LoVo (cell line): Measurements from ENCODE around the gene PEX26.
"Not testable (repeated sequence)": the region's sequence is repeated elsewhere in the genome, so short reads cannot be mapped to it uniquely, and the experiment has no call there.

Experiments
- DNase-seq: peaks from one replicate; pipeline ENCODE4 v3.0.0-alpha.2; 2016; ENCODE audit warnings: low spot score

PEX26 gene

DNA sequence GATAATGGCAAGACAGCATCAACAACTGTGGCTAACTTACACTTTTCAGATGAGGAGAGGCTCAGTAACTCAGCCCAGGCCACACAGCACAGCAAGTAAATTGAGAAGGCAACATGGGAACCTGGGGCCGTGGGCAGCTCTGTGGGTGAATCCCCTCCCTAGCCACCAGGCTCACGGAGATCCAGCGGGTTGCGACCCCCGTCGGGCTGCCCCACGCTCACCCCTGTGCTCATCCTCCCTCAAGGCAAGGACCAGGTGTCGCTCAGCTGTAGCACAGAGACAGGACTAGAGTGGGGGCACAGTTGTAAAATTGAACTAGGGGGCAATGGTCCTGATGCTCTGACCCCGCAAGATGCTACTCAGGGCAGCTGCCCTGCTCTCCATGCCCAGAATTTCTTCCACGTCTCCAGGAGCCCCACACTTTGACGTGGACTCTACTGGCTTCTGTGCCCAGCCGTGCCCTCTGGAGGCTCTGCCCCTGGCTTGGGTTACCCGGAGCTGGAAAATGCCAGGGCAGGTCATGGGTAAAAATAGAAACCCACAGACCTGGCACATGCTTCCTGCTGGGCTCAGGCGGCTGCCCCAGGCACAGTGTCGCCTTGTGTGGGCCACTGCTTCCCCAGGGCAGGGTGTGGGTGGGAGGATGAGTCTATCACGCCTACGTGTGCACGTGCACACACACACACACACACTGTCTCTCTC lies 41.8 kb downstream of the PEX26 start:
- DNase-seq: no peak

DNA sequence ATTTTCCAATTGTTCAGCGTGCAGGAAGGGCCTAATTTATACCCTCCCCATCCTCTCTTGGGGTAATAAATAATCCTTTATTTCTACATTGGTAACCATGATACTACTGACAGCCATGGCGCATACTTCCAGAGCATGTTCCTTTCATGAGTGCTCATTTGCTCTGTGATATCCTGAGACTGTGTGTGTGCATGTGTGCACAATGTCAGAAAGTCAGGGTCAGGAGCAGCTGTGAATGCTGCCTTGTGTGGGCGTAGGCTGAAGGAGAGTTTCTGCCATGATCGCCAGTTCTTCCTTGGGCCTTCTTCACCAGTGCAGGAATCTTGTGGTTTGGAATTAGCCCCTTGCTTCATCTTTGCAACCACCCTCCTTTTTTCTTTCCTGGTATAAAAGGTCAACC lies 43.1 kb downstream of the PEX26 start:
- no peak for DNase-seq

DNA sequence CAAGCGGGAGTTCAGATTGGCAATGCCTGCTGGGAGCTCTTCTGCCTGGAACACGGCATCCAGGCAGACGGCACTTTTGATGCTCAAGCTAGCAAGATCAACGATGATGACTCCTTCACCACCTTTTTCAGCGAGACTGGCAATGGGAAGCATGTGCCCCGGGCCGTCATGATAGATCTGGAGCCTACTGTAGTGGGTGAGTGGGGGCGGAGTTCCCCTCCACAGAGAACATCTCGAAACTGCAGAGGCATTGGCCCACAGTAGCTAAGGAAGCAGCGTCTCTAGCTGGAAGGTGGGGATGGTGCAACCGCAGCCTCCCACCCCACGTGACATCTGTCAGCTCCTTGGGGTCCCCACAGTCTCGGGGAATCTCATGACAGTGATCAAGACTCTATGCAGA lies 43.7 kb downstream of the PEX26 start:
- no peak for DNase-seq

DNA sequence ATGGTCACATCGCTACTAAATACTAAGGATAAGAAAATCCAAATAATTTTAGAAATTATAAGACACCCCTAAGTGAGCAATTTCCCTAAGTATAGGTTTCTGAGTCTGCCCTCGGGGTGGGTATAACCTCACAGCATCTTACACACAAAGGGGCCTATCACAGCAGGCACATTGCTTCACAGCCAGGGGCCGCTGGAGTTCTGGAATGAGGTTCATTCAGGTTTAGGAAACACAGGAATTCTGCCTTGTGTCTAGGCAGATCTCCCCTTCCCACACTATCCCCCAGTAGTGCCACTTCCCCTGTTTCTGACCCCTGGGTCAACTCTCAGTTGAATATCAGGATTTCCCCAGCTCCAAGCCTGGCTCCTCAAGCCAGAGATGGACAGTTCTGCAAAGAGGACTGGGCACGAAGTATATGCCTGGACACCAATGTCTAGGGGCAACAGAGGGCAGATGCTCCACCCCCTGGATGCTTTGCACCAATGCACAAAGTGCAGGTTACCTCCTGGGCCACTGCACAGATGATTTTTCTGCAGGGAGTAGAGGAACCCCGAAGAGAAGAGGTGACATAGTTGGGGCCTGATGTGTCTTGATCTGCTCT lies 44.3 kb downstream of the PEX26 start:
- DNase-seq: no peak

DNA sequence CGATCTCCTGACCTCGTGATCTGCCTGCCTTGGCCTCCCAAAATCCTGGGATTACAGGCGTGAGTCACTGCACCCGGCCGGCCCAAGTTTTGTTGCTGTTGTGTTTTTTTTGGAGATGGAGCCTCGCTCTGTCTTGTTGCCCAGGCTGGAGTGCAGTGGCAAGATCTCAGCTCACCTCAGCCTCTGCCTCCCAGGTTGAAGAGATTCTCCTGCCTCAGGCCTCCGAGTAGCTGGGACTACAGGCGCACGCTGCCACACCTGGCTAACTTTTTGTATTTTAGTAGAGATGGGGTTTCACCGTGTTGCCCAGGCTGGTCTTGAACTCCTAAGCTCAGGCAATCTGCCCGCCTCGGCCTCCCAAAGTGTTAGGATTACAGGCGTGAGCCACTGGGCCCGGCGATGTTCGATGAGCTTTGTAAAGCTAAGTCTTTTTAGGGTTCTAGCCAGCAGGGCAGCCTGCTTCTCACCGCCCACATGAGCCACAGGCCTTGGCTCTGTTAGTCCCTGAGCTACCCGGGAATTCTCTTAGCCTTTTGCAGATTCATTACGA lies 45.8 kb downstream of the PEX26 start:
- DNase-seq: not testable (repeated sequence)

DNA sequence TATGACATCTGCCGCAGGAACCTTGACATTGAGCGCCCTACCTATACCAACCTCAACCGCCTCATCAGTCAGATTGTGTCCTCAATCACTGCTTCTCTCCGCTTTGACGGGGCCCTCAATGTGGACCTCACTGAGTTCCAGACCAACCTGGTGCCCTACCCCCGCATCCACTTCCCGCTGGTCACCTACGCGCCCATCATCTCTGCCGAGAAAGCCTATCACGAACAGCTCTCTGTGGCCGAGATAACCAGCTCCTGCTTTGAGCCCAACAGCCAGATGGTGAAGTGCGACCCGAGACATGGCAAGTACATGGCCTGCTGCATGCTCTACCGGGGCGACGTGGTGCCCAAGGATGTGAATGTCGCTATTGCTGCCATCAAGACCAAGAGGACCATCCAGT lies 48.8 kb downstream of the PEX26 start:
- no peak for DNase-seq

DNA sequence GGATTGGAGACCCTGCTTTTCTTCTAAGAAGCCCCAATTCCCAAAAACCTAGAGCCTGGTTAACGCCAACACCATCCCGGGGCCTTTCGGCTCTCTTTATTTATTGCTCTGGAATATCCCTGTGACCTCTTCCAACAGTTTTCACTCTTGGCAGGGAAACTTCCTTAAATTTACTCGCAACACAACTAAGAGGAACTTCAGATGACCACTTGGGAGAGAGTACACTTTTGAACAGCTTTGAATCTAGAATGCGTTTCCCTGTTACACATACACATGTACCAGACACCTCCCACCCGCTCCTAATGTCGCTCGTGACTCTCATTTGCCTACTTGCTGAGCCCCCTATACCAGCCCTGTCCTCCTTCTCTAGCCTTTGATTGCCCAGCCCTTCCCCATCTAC lies 52.2 kb downstream of the PEX26 start:
- DNase-seq: no peak

DNA sequence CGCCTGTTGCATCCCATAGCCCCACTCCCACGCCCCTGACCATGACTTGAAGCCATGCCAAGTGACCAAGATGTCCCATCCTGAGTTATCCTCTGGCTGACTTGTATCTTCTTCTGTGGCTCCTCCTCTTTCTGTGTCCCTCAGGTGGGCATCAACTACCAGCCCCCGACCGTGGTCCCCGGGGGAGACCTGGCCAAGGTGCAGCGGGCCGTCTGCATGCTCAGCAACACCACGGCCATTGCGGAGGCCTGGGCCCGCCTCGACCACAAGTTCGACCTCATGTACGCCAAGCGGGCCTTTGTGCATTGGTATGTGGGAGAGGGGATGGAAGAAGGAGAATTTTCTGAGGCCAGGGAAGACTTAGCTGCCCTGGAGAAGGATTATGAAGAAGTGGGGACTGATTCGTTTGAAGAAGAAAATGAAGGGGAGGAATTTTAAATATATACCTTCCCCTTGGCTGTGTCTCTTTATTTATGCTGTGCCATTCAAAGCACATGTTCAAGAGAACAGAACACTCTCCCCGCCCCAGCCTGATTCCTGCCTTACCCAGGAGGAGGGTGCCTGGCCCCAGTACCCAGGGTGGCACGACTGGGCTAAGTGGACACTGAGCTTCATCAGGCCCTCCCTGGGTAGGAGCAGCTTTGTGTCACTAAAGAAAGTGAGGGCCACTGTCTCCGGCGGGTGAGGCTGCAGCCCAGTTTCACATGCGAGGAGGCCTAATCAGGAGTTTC lies 53.1 kb downstream of the PEX26 start:
- no peak for DNase-seq

DNA sequence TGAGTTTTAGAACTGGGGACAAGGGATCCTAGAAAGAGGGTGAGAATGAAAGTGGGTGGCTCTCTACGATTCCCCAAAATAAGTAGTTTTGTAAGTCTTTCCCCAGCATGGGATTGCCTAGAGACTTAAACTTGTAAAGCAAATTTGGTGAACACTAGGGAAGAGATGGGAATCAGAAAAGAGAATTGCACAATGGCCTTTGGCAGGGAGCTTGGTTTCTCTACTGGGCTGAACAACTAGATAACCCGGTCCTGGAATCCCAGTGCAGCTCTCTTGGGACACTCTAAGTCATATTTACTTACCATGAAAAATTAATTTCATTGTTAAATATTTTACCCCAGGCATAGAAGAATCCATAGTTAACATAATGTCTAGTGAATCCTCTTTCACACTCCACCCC lies 55.7 kb downstream of the PEX26 start:
- DNase-seq: no peak

DNA sequence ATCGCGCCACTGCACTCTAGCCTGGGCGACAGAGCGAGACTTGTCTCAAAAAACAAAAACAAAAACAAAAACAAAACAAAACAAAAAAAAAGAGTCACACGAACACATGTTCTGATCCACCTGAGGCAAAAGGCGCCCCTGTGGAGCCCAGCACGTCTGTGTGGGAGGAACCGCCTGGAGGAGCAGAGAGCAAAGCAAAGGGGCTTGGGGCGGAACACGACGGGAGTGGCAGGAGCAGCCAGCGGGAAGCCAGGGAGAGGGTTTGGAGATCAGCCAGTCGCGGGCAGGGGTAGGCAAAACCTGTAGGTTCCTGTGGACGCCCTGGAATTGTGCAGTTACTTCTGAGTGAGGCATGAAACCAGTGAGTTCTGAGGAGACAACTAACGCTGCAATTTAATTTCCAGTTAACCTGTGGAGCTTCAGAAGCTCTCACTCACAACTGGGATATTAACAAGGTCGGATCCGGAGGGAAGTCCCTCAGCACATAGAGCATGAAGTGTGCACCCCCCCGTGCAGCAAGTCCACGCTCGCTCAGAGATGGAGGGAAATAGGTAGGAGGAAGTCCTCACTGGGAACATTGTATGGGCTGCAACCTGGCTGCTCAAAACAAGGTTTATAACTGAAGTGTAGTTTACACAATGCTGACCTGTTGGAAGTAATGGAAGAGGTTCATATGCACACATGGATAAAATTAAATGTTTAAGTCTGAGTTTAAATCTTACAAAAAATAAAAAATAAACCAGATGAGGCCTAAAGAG lies 59.0 kb downstream of the PEX26 start:
- no peak for DNase-seq

DNA sequence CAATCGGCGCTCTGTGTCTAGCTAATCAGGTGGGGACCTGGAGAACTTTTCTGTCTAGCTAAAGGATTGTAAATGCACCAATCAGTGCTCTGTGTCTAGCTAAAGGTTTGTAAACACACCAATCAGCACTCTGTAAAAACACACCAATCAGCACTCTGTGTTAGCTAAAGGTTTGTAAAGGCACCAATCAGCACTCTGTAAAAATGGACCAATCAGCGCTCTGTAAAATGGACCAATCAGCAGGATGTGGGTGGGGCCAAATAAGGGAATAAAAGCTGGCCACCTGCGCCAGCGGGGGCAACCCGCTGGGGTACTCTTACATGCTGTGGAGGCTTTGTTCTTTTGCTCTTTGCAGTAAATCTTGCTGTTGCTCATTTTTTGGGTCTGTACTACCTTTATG lies 63.2 kb downstream of the PEX26 start:
- DNase-seq: not testable (repeated sequence)

DNA sequence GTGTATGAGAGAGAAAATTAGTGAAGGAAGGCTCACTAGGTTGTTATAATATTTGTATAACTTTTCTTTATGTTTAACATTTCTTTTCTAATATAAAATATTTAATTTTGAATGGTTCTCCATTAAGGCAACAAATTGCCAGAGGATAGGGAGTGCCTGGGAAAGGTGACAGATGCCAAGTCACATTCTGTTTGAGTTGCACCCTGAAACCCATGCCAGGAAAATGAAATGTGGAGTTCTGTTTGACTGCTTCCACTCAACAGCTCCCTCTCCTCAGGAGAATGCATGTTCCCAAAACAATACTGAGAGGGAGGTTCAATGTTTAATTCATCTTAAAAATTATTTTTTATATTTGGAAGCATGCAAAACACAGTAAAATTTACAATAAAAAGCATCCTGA lies 66.3 kb downstream of the PEX26 start:
- DNase-seq: no peak

DNA sequence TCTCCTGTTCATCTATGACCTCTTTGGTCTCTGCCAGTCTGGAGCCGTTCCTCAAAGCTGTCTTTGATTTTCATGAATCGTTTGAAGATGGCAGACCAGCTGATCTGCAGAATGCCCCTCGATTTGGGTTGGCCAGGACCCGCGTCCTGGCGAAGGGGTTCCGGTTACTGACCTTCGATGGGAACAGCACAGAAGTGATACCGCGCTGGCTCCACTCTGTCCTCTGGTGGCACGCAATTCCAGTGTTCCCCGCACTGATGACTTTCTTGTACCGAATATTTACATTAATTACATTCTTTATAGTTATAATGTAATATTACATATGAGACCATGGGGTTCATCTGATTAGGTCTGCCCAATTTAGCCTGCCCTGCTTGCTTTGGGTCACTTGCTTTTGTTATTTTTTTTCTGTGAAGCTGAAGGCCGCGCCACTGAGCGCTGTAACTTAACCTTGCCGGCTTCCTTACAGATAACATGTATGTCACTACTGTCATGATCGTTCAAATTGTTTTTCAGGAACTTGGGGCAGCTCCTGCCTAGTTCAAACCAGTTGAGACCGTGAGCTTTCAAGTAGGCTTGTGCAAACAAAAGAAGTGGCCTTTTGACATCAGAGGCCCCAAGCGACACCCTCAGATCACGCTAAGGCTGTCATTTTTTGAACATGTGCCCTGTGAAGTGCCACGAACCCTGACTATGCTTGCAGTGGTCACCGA lies 68.0 kb downstream of the PEX26 start:
- no peak for DNase-seq

DNA sequence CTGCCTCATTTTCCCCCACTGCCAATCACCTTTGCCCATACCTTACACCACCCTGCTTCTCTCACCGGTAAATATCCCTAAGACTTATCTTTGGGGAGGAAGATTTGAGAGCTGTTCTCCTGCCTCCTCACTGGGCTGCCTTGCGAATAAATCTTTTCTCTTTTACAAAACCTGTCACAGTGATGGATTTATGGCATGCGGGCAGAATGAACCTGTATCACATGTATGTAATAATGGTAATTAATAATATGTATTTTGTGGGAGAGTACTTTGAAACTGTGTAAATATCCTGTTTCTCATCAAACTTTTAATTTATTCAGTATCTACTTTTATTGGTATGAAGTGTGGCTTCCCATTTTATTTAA lies 68.6 kb downstream of the PEX26 start:
- no peak for DNase-seq

DNA sequence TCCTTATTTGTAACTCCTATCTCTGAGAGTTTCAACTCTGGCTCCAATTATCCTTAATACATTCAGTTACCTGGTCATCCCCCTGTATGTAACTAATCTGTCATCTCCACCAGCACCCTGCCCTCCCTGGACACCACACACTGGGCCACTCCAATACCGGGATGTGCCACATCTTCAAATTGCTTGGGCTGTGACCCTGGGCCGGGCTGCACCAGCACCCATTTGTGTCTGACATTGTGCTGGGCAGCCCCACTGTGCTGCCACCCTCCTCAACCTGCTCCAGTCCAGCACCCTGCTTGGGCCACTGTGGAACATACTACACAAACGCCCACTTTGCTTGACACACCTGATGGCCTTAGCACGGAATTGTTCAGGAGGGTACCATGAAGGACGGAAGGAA lies 70.0 kb downstream of the PEX26 start:
- no peak for DNase-seq

DNA sequence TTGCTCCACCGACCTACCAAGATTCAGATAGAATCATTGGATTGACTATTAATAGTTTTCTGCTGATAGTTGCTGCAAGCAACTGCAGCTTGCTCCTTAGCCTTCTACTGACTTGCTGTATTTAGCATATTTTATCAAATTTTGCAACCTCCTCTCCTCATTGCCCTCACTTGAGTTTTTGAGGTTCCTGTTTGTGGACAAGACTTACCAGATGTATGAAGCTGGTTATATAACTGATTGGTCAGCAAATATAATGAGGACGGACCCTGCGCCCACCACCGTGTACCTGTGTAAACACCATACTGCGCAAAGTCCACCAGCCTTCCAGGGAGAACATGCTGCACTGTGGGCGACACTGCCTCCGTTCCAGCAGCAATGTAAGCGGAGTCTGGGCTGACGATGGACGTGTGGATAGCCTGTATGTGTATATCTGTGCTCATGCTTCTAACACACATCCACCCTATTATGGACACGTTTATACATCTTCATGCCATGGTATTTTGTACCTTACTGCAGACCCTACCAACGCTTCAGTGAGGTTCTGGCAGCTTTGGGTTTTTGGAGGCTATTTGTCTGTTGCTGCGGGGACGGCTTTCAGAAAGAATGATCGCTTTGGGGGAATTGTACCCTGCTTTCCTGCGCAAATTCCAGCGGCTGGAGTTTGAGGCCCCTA lies 70.6 kb downstream of the PEX26 start:
- DNase-seq: no peak

DNA sequence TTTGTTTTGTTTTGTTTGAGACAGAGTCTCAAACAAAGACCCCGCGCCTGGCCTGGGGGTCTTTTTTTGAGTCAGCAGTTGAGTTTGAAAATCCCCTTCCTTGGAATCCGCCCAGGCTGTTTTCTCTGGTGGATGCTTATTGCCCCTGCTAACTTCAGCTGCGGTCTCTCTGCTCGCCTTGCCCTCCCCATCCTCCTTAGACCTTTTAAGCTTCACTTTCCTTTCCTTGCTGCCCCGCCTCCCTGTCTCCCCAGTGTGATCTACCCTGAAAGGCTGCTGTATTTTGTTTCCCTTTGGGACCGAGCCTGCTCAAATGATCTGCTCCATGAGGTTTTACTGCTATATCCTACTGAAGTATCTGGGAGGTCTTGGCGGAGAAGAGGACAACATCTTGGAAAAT lies 74.7 kb downstream of the PEX26 start:
- DNase-seq: no peak

DNA sequence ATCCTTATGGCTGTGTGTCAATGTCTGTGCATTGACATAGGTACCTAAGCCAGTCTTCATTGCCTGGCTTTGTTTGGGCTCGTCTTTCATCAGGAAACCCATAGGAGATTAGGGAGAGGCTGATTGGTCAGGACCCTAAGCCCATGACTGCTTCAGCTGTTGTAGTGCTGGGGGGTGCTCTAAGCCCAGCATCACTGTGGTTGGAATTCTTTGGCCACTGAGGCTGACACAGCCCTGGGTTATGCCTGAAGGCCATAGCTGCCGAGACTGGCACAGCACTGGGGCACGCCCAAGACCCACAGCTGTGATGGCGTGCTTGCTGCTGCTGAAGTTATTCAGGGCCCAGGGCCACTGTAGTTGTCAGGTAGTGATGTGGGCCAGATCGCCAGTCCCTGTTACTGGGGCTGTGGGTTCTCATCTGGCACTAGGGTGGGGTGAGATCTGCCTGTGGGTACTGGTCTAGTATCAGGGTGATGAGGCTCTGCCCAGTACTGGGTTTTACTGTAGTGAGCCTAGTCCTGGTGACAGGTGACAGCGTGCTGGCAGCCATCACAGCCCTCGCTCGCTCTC lies 77.1 kb downstream of the PEX26 start:
- DNase-seq: no peak
